Measurements from ENCODE around the gene PSMD11.

Gene PSMD11

GRCh38 chr17:32481193-32481592, 36.9 kb downstream of the PSMD11 start:
- peak overlapping the region; percentile 100; the same call in 1 of the 2 replicates for H3K27ac ChIP-seq
- TF ChIP-seq CTCF (conservative IDR thresholded peaks at IDR 0.05): no peak

GRCh38 chr17:32482568-32483320, 38.4 kb downstream of the PSMD11 start:
- peak overlapping the region; percentile 100 for H3K27ac ChIP-seq

GRCh38 chr17:32483451-32484019, 39.2 kb downstream of the PSMD11 start:
- TF ChIP-seq CTCF (conservative IDR thresholded peaks at IDR 0.05): peak; percentile 94
- H3K27ac ChIP-seq: peak overlapping the region; percentile 100

More at GRCh38 chr17:32482568-32483320, 38.4 kb downstream of the PSMD11 start:
- no peak for TF ChIP-seq CTCF (conservative IDR thresholded peaks at IDR 0.05)

- H3K27ac ChIP-seq: peak overlapping the region; percentile 100
- no peak for TF ChIP-seq CTCF (conservative IDR thresholded peaks at IDR 0.05)
Measured at GRCh38 chr17:32484041-32484461, 39.7 kb downstream of the PSMD11 start.

- TF ChIP-seq CTCF (conservative IDR thresholded peaks at IDR 0.05): no peak
- peak overlapping the region; percentile 100 for H3K27ac ChIP-seq
Measured at GRCh38 chr17:32484628-32485027, 40.3 kb downstream of the PSMD11 start.

GRCh38 chr17:32485261-32486110, 41.2 kb downstream of the PSMD11 start:
- TF ChIP-seq CTCF (conservative IDR thresholded peaks at IDR 0.05): no peak
- peak overlapping the region; percentile 100 for H3K27ac ChIP-seq

GRCh38 chr17:32486111-32486700, 41.9 kb downstream of the PSMD11 start:
- H3K27ac ChIP-seq: peak overlapping the region; percentile 100
- TF ChIP-seq CTCF (conservative IDR thresholded peaks at IDR 0.05): no peak
